GM13976 (cell line): ENCODE results near the gene PRKRA.

Source experiments
- DNase-seq: peaks from one replicate; pipeline ENCODE4 v3.0.0; 2012; ENCODE audit warnings: low spot score
- CTCF ChIP-seq: IDR thresholded peaks from 2 replicates; pipeline ENCODE4 v1.5.1; 2012; ENCODE audit warnings: borderline replicate concordance, mild to moderate bottlenecking; ENCODE audit not compliant: insufficient read depth; ENCODE audit errors: extremely low read depth, missing control alignments, control extremely low read depth
- in situ Hi-C: fragments of 300-500 bp; cut with MboI; formaldehyde crosslinking; loops from one replicate; pipeline ENCODE4 v1.12.0; 2022; ENCODE audit warnings: low sequenced_read_pairs, mixed read lengths, inconsistent platforms; ENCODE audit not compliant: unreplicated experiment

The PRKRA gene

GRCh38 chr2:178469219-178469849, 18.4 kb upstream of the PRKRA start:
- TF ChIP-seq CTCF = no peak
- in situ Hi-C loops = no loop called here
- DNase-seq = no peak

- no peak for TF ChIP-seq CTCF
- no peak for DNase-seq
- in situ Hi-C loops = no loop called here
Measured at GRCh38 chr2:178457390-178457886, 6.5 kb upstream of the PRKRA start.

GRCh38 chr2:178455947-178456346, 5.0 kb upstream of the PRKRA start:
- TF ChIP-seq CTCF = no peak
- in situ Hi-C loops = no loop called here

GRCh38 chr2:178452870-178453269, 1.9 kb upstream of the PRKRA start:
- in situ Hi-C loops = no loop called here
- DNase-seq = no peak
- no peak for TF ChIP-seq CTCF

More at GRCh38 chr2:178455947-178456346, 5.0 kb upstream of the PRKRA start:
- no peak for DNase-seq

GRCh38 chr2:178452334-178452733, 1.4 kb upstream of the PRKRA start:
- TF ChIP-seq CTCF = no peak
- in situ Hi-C loops = no loop called here
- no peak for DNase-seq

- DNase-seq = no peak
- in situ Hi-C loops = no loop called here
- TF ChIP-seq CTCF = no peak
Measured at GRCh38 chr2:178450524-178450773, 526 bp downstream of the PRKRA start.
